ENCODE data around the gene HBA1. TPM values are rescaled to one million over a fixed set of nuclear protein-coding genes. Genes with fewer than 3 reads are reported as not detected.
"Not testable (repeated sequence)": the region's sequence is repeated elsewhere in the genome, so short reads cannot be mapped to it uniquely, and the experiment has no call there.

HBA1 gene
- total RNA-seq, 1 donor from 2014 or later = not detected

DNA sequence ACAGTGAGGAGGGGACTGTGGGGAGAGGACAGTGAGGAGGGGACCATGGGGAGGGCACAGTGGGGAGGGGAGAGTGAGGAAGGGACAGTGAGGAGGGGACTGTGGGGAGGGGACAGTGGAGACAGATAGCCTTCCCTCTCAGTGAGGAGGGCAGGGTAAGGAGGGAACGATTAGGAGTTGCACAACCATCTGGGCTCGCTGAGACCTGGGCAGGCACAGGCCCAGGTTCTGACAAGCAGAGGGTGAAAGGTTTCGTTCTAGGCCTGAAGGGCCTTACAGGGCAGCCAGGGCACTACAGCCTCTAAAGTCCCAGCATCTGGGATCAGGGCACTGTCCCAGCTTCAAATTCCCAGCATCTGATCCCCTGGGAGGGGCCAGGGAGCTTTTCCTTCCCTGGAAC, 12.8 kb upstream of the HBA1 start:
- H3K9me3 Mint-ChIP-seq; DNase-seq (ENCODE audit: low spot score); H3K36me3 Mint-ChIP-seq (ENCODE audit: low read depth); H3K4me3 Mint-ChIP-seq; intact Hi-C loops (cut with micrococcal nuclease); H3K27ac Mint-ChIP-seq; H3K4me1 Mint-ChIP-seq (ENCODE audit: low read depth): not testable (repeated sequence)
- H3K27me3 Mint-ChIP-seq (ENCODE audit: insufficient read depth) = peaks cover 42% of the 10 kb centered on the region

DNA sequence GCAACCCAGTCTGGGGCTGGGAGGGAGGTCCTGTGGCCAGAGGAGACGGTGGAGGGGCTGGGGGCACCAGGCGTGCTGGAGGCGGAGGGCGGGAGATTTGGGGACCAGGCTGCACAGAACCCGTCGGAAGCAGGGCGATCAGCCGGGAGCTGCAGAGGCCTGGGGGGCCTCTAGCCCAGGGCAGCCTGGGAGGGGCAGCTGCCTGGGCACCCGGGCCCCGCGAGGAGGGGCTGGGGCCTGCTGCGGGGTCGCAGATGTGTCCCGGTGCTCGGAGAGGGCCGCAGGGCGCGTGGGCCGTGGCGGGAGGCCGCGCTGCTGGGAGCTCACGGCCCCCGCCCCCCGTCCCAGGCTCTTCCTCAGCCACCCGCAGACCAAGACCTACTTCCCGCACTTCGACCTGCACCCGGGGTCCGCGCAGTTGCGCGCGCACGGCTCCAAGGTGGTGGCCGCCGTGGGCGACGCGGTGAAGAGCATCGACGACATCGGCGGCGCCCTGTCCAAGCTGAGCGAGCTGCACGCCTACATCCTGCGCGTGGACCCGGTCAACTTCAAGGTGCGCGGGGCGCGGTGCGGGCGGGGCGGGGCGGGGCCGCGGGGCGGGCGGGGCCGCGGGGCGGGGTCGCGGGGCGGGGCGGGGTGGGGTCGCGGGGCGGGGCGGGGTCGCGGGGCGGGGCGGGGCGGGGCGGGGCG, 12.2 kb upstream of the HBA1 start:
- intact Hi-C loops (cut with micrococcal nuclease); H3K36me3 Mint-ChIP-seq (ENCODE audit: low read depth); H3K27ac Mint-ChIP-seq; DNase-seq (ENCODE audit: low spot score); H3K4me1 Mint-ChIP-seq (ENCODE audit: low read depth); H3K9me3 Mint-ChIP-seq; H3K4me3 Mint-ChIP-seq: not testable (repeated sequence)
- peaks cover 42% of the 10 kb centered on the region for H3K27me3 Mint-ChIP-seq (ENCODE audit: insufficient read depth)

DNA sequence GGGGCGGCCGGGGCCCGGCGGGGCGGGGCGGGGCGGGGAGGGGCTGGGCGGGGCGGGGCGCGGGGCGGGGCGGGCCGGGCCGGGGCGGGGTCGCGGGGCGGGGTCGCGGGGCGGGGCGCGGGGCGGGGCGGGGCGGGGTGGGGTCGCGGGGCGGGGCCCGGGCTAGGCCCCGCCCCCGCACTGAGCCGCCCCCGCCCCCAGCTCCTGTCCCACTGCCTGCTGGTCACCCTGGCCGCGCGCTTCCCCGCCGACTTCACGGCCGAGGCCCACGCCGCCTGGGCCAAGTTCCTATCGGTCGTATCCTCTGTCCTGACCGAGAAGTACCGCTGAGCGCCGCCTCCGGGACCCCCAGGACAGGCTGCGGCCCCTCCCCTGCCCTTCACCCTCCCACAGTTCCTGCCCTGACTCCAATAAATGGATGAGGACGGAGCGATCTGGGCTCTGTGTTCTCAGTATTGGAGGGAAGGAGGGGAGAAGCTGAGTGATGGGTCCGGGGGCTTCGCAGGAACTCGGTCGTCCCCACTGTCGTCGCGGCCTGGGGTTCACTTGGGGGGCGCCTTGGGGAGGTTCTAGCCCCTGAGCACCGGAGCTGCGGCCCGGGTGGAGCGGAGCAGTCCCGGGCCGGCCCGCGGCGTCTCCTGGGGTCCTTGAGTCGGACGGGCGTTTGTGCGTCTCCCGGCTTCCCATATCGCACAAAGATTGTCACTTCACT, 11.5 kb upstream of the HBA1 start:
- Mint-ChIP-seq H3K4me1 (ENCODE audit: low read depth) (peaks cover under 1% of the 10 kb centered on the region), H3K4me3 (no peak overlapping the region), H3K27me3 (ENCODE audit: insufficient read depth) (peaks cover 44% of the 10 kb centered on the region), H3K36me3 (ENCODE audit: low read depth) (no peaks in the 10 kb centered on the region), H3K27ac (no peak overlapping the region), H3K9me3 (no peaks in the 10 kb centered on the region)
- intact Hi-C loops (cut with micrococcal nuclease) = no loop called here
- no peak for DNase-seq (ENCODE audit: low spot score)

DNA sequence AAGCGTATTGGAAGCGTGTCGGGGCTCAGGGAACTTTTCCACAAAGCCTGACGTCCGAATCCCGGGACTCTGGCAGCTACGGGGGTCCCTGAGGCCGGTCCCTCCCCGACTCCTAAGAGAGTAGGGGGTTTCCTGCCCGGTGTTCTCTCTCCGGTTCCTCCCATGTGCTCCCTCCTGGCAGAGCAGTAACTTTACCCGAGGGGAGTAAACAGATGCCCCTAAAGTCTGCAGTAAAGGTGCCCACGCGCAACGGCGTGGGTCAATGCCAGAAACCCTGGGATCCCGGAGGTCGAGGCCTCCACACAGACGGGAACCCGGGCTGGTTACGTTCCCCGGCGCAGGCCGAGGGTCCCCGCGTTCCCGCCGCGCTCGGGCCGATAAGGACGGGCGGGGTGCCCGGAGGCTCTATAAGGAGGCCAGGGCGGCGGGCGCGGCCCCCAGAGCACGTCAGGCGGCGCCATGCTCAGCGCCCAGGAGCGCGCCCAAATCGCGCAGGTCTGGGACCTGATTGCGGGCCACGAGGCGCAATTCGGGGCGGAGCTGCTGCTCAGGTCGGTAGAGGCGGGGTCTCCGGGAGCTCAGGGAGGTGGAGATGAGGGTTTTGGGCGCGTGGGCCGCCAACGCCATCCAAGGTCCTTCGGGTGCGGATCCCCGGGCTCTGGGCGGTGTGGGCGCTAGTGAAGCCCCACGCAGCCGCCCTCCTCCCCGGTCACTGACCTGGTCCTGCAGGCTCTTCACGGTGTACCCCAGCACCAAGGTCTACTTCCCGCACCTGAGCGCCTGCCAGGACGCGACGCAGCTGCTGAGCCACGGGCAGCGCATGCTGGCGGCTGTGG, 10.7 kb upstream of the HBA1 start, which contains the start of gene HBM:
TSS of gene HBM (plus strand) at position 440 of the 836 bp plus-strand sequence. CDS start at position 460, 20 bp downstream.
- no peaks in the 10 kb centered on the region for H3K36me3 Mint-ChIP-seq (ENCODE audit: low read depth)
- H3K27ac Mint-ChIP-seq = no peak within 1 kb of the TSS
- peaks cover 5% of the 10 kb centered on the region for H3K4me1 Mint-ChIP-seq (ENCODE audit: low read depth)
- intact Hi-C loops (cut with micrococcal nuclease) = loop anchor here (2.0 kb wide), 1 partner anchor 15 kb away; the partner anchor contains the start of gene HBQ1
- no peak for DNase-seq (ENCODE audit: low spot score)
- H3K27me3 Mint-ChIP-seq (ENCODE audit: insufficient read depth) = peaks cover 49% of the 10 kb centered on the region
- H3K9me3 Mint-ChIP-seq = no peaks in the 10 kb centered on the region
- no peak within 1 kb of the TSS for H3K4me3 Mint-ChIP-seq

DNA sequence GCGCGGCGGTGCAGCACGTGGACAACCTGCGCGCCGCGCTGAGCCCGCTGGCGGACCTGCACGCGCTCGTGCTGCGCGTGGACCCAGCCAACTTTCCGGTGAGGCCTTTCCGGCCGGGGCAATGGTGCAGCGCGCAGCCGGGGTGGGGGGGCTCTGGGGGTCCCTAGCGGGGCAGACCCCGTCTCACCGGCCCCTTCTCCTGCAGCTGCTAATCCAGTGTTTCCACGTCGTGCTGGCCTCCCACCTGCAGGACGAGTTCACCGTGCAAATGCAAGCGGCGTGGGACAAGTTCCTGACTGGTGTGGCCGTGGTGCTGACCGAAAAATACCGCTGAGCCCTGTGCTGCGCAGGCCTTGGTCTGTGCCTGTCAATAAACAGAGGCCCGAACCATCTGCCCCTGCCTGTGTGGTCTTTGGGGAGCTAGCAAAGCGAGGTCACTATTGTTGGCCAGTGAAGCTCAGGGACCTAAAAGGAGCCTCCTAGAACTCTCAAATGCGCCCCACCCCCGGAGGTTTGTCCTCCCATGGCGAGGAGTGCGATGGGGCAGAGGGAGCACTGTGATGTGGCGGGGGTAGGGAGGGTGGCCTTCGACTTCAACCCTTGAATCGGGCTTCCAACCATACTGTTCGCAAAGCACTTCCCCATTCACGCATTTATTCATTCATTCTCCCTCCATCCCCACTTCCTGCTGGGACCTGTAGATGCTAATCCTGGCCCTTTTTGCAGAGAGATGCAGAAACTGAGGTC, 9.9 kb upstream of the HBA1 start:
- peak overlapping the region; percentile 55 for H3K27ac Mint-ChIP-seq
- H3K9me3 Mint-ChIP-seq = no peaks in the 10 kb centered on the region
- H3K36me3 Mint-ChIP-seq (ENCODE audit: low read depth) = no peaks in the 10 kb centered on the region
- H3K4me3 Mint-ChIP-seq = no peak overlapping the region
- intact Hi-C loops (cut with micrococcal nuclease) = loop anchor here (2.0 kb wide), 1 partner anchor 14 kb away; the partner anchor contains the start of gene HBQ1
- peaks cover 50% of the 10 kb centered on the region for H3K27me3 Mint-ChIP-seq (ENCODE audit: insufficient read depth)
- peaks cover 5% of the 10 kb centered on the region for H3K4me1 Mint-ChIP-seq (ENCODE audit: low read depth)
- no peak for DNase-seq (ENCODE audit: low spot score)

DNA sequence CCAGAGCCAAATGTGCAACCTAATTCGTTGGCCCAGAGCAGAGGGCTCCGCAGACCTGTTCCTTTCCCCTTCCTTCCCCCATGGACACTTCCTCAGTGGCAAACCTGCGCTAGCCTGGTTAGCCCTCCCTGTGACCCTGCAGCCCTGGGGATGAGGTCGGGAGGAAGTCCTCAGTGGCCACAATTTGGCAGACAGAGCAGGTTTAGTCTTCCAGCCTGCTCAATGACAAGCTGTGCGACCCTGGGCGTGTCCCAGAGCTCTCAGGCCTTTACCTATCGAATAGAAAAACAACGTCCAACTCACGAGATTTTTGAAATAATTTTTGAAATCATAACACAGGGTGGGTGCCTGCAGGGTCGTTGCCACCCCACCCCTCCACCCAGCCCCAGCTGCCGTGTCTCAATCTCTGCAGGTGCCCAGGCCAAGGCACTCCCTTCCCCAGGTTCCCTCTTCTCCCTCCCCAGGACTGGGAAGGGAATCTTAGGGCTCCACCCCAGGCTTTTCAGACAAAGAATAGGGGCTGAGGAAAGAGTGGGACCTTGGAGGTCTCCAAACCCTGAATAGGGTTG, 9.3 kb upstream of the HBA1 start:
- H3K36me3 Mint-ChIP-seq (ENCODE audit: low read depth) = no peaks in the 10 kb centered on the region
- no peak overlapping the region for H3K4me3 Mint-ChIP-seq
- no peak for DNase-seq (ENCODE audit: low spot score)
- peak overlapping the region; percentile 55 for H3K27ac Mint-ChIP-seq
- intact Hi-C loops (cut with micrococcal nuclease) = loop anchor here (2.0 kb wide), 1 partner anchor 14 kb away; the partner anchor contains the start of gene HBQ1
- peaks cover 5% of the 10 kb centered on the region for H3K4me1 Mint-ChIP-seq (ENCODE audit: low read depth)
- peaks cover 51% of the 10 kb centered on the region for H3K27me3 Mint-ChIP-seq (ENCODE audit: insufficient read depth)
- no peaks in the 10 kb centered on the region for H3K9me3 Mint-ChIP-seq

DNA sequence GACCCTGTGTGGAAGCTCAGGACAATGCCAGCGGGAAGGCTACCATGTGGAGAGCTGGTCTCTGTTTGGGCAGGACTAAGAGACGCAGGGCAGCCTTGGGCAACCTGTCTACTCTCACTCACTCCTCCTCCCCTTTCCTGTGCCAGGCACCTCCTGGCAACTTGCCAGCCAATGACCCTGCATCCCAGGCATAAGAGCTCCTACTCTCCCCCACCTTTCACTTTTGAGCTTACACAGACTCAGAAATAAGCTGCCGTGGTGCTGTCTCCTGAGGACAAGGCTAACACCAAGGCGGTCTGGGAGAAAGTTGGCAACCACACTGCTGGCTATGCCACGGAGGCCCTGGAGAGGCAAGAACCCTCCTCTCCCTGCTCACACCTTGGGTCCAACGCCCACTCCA, 8.1 kb upstream of the HBA1 start:
- Mint-ChIP-seq H3K9me3 (no peaks in the 10 kb centered on the region), H3K36me3 (ENCODE audit: low read depth) (no peaks in the 10 kb centered on the region), H3K27me3 (ENCODE audit: insufficient read depth) (peaks cover 47% of the 10 kb centered on the region), H3K4me1 (ENCODE audit: low read depth) (peaks cover 5% of the 10 kb centered on the region), H3K4me3 (no peak overlapping the region), H3K27ac (no peak overlapping the region)
- intact Hi-C loops (cut with micrococcal nuclease) = no loop called here
- DNase-seq (ENCODE audit: low spot score) = no peak

DNA sequence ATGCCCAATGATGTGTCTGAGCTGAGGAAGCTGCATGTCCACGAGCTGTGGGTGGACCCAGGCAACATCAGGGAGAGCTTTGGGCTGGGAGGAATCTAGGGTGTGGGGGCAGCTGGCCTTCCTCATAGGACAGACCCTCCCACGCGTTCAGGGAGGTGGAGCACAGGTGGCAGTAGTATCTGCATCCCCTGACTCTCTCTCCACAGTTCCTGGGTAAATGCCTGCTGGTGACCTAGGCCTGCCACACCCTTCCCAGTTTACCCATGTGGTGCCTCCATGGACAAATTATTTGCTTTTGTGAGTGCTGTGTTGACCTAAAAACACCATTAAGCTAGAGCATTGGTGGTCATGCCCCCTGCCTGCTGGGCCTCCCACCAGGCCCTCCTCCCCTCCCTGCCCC, 7.5 kb upstream of the HBA1 start:
- Mint-ChIP-seq H3K27ac (no peak overlapping the region), H3K36me3 (ENCODE audit: low read depth) (no peaks in the 10 kb centered on the region), H3K27me3 (ENCODE audit: insufficient read depth) (peaks cover 49% of the 10 kb centered on the region), H3K9me3 (no peaks in the 10 kb centered on the region), H3K4me1 (ENCODE audit: low read depth) (peaks cover 5% of the 10 kb centered on the region), H3K4me3 (no peak overlapping the region)
- intact Hi-C loops (cut with micrococcal nuclease) = no loop called here
- DNase-seq (ENCODE audit: low spot score) = no peak

DNA sequence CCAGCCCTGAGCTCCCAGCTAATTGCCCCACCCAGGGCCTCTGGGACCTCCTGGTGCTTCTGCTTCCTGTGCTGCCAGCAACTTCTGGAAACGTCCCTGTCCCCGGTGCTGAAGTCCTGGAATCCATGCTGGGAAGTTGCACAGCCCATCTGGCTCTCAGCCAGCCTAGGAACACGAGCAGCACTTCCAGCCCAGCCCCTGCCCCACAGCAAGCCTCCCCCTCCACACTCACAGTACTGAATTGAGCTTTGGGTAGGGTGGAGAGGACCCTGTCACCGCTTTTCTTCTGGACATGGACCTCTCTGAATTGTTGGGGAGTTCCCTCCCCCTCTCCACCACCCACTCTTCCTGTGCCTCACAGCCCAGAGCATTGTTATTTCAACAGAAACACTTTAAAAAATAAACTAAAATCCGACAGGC, 6.4 kb upstream of the HBA1 start:
- H3K27ac Mint-ChIP-seq; H3K9me3 Mint-ChIP-seq; intact Hi-C loops (cut with micrococcal nuclease); H3K4me3 Mint-ChIP-seq; H3K36me3 Mint-ChIP-seq (ENCODE audit: low read depth); H3K4me1 Mint-ChIP-seq (ENCODE audit: low read depth); DNase-seq (ENCODE audit: low spot score): not testable (repeated sequence)
- H3K27me3 Mint-ChIP-seq (ENCODE audit: insufficient read depth) = peaks cover 58% of the 10 kb centered on the region

DNA sequence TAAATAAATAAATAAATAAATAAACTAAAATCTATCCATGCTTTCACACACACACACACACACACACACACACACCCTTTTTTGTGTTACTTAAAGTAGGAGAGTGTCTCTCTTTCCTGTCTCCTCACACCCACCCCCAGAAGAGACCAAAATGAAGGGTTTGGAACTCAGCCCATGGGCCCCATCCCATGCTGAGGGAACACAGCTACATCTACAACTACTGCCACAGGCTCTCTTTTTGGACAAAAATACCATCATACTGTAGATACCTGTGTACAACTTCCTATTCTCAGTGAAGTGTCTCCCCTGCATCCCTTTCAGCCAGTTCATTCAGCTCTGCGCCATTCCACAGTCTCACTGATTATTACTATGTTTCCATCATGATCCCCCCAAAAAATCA, 5.7 kb upstream of the HBA1 start:
- Mint-ChIP-seq H3K36me3 (ENCODE audit: low read depth) (no peaks in the 10 kb centered on the region), H3K27ac (no peak overlapping the region), H3K9me3 (no peaks in the 10 kb centered on the region), H3K4me1 (ENCODE audit: low read depth) (peaks cover 5% of the 10 kb centered on the region), H3K4me3 (no peak overlapping the region), H3K27me3 (ENCODE audit: insufficient read depth) (peaks cover 61% of the 10 kb centered on the region)
- no peak for DNase-seq (ENCODE audit: low spot score)
- intact Hi-C loops (cut with micrococcal nuclease) = no loop called here

DNA sequence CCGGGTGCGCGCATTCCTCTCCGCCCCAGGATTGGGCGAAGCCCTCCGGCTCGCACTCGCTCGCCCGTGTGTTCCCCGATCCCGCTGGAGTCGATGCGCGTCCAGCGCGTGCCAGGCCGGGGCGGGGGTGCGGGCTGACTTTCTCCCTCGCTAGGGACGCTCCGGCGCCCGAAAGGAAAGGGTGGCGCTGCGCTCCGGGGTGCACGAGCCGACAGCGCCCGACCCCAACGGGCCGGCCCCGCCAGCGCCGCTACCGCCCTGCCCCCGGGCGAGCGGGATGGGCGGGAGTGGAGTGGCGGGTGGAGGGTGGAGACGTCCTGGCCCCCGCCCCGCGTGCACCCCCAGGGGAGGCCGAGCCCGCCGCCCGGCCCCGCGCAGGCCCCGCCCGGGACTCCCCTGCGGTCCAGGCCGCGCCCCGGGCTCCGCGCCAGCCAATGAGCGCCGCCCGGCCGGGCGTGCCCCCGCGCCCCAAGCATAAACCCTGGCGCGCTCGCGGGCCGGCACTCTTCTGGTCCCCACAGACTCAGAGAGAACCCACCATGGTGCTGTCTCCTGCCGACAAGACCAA, 4.0 kb upstream of the HBA1 start, which contains the start of gene HBA2:
TSS of gene HBA2 (plus strand) at position 503 of the 568 bp plus-strand sequence. CDS start at position 540, 37 bp downstream.
- H3K4me3 Mint-ChIP-seq; H3K36me3 Mint-ChIP-seq (ENCODE audit: low read depth); DNase-seq (ENCODE audit: low spot score); intact Hi-C loops (cut with micrococcal nuclease); H3K4me1 Mint-ChIP-seq (ENCODE audit: low read depth); H3K27ac Mint-ChIP-seq; H3K9me3 Mint-ChIP-seq: not testable (repeated sequence)
- H3K27me3 Mint-ChIP-seq (ENCODE audit: insufficient read depth) = peaks cover 57% of the 10 kb centered on the region

All from activated T-helper 1 cell treated with anti-CD3 and anti-CD28 coated beads, Interleukin-12 subunit alpha, Interleukin-12 subunit beta, Interleukin-2, Interleukin-4 antibody, amounts not matched to agents 30 ng/mL and 10 ng/mL and 1 ng/mL, durations not matched to agents 14 hours and 24 hours and 36 hours (primary cell).